Keratinocyte (primary cell): ENCODE measurements around the gene MDGA2.

Experiments
- CTCF ChIP-seq, 3 experiments: IDR thresholded peaks in 1 of 3; conservative IDR thresholded peaks in 1 of 3; optimal IDR thresholded peaks in 1 of 3; 2 replicates in 2 of 3; 3 replicates in 1 of 3; pipeline versions ENCODE3 to v1.5.1; 2011; ENCODE audit warnings: low read length in 3 of 3, mild to moderate bottlenecking in 3 of 3, moderate library complexity in 2 of 3, control low read depth in 1 of 3, inconsistent platforms in 1 of 3; ENCODE audit not compliant: insufficient read depth in 2 of 3; ENCODE audit errors: extremely low read depth in 1 of 3
- EZH2 ChIP-seq: IDR thresholded peaks from one replicate; pipeline ENCODE4 v1.6.1; 2012; ENCODE audit warnings: inconsistent platforms, mild to moderate bottlenecking, low read length, moderate library complexity

- no peak for TF ChIP-seq CTCF (optimal IDR thresholded peaks at IDR 0.05 in 1 of 3, IDR thresholded peaks at IDR 0.05 in 1 of 3, conservative IDR thresholded peaks at IDR 0.05 in 1 of 3; ENCODE audit: extremely low read depth in 1 of 3, insufficient read depth in 2 of 3, low read length in 3 of 3)
- TF ChIP-seq EZH2, result no peak
Measured at GRCh38 chr14:47665337-47666134, 9.9 kb downstream of the MDGA2 start.
